HG03025 (cell line): ENCODE results near the gene COQ8B.

ENCODE experiments used
- ATAC-seq: cut with Tn5 transposase; IDR thresholded peaks from one replicate; pipeline ENCODE4 v1.9.1; 2021; ENCODE audit warnings: mild to moderate bottlenecking, moderate library complexity; ENCODE audit not compliant: unreplicated experiment, low FRiP score

The COQ8B gene

DNA sequence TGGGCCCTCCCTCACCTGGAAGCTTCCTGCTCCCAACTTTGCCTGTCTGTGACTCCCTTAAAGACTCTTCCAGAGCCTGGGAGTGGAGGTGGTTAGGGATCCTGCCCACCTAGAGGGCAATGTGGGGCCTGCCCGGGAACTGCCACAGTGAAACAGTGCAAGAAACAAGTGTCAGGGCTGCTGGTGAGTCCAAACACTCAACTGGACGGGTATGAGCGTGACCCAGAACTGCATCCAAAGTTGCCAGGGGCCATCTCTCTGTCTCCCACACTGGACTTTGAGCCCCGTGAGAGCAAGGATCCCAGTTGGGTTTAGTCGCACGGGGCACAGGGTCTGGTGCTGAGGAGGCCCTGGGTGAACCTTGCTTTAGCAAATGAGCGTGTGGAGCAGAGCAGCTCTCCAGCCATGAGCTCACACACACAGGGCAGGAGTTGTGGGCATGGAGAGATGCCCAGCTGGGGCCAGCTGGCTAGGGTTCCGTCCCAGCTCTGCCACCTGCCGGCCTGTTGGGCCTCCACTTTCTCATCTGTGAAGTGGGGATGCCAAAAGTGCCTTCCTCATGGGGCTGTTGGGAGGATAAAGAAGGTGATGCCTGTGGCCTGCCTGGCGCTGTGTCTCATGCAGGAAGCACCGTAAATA, 23.4 kb downstream of the COQ8B start:
- no peak for ATAC-seq

DNA sequence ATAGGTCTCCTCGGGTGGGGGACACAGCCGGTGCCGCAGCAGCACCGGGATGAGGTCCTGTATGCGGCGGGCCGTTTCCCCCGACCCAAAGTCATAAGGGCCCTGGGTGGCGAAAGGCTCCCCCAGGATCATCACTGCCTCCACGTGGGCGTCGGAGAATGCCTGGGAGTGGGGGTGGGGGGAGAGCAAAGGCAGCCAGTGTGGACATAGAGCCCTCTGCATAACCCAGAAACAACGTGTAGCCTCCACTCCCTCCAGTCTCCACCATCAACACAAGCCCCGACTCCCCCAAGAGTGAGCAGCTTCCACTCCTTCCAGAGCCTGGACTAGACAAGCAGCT, 24.5 kb downstream of the COQ8B start:
- no peak for ATAC-seq

DNA sequence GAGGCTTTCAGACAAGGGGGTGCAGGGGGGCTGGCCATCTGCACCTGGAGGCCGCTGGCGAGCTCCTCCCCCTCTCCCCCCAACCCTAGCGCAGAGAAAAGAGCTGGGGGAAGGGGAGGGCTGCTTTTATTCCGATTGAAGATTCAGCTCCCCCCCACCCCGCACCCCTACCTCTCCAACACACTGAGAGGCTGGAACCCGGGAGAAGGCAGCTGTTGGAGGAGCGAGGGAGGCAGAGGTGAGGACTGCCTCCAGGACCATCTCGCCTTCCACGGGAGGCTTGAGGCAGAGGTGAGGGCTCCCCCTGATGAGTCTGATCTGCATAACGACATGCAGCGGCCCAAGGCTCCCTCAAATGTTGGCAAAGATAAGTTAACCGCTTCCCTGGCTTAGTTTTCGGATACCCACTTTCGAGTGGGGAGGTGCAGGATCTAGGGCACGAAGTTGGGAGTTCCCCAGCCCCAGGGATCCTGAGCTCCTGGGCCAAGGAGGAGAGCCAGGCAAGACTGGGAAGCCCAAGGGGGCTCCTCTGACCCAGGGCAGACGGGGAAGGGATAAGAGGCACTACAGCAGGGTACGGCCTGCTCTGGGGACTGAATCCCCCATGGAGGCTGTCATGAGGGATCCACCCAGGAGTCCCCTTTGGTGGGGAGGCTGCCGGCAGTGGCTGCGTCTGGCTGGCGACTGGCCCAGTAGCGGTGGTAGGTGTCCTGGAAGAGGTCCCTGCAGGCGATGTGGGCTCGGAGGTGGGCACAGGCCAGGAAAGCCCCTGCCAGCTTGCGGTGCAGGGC, 25.1 kb downstream of the COQ8B start:
- ATAC-seq, result no peak

DNA sequence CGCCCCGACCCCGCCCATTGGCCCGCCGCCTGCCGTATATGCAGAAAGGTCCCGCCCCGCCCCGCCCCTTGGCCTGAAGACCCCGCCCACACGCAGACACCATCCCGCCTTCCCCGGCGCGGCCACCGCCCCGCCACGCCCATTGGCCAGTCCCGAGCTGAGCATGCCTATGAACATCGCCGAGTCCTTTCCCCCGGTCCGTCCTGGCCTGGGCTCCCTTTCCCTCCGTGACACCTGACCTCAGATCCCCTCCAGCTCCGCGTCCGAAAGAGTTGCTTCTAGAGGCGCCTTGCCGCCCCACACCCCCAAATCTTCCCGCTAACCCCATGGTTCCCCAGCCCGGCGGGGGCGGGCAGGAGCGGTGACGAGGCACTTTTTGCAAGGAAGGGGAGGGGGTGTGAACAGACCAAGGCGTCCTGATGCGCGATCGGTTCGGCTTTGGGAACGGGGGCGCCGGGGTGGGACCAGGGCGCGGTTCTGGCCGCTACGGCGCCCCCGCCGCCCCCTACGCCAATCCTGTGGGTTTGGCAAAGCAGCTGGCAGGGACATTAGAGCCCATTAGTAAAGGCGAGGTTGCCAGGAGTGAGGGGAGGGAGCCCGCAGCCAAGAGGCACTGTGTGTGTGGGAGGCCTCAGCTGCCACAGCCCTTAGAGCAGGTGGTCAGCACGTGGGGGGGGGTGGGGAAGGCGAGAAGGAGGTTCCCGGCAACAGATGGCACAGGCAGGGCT, 25.8 kb downstream of the COQ8B start:
- peak; percentile 50 for ATAC-seq

DNA sequence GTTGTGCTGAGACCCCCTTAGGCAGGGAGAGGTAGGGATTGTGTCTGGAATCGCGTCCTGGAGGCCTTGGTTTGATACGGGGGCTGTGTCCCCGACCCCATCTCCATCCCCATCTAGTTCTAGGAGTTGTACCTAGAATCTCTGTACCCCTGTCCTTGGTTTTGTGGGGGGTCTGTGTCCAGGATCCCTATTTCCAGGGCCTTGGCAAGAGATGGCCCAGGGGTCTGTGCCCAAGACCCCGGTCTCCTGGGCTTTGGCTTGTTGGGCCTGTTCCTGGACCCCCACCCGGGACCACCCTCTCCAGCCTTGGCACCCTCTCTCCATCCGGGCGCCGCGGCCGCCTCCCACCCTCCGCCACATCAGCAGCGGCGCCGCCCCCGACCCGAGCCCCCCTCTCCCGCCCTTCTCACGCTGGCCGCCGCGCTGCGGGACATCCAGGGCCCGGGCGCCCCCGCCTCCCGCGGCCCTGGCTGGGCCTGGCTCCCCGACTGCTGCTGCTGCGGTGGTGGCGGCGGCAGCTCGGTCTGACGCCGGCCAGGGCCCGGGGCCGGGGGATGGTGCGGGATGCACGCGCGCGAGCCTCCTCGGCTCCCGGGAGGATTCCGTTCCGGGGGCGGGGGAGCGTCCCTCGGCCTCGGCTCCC, 26.5 kb downstream of the COQ8B start, which contains the start of gene NUMBL:
NUMBL (minus strand) TSS at position 602 of the 643 bp plus-strand sequence; CDS start at position 434, 168 bp downstream.
- ATAC-seq, result no peak

DNA sequence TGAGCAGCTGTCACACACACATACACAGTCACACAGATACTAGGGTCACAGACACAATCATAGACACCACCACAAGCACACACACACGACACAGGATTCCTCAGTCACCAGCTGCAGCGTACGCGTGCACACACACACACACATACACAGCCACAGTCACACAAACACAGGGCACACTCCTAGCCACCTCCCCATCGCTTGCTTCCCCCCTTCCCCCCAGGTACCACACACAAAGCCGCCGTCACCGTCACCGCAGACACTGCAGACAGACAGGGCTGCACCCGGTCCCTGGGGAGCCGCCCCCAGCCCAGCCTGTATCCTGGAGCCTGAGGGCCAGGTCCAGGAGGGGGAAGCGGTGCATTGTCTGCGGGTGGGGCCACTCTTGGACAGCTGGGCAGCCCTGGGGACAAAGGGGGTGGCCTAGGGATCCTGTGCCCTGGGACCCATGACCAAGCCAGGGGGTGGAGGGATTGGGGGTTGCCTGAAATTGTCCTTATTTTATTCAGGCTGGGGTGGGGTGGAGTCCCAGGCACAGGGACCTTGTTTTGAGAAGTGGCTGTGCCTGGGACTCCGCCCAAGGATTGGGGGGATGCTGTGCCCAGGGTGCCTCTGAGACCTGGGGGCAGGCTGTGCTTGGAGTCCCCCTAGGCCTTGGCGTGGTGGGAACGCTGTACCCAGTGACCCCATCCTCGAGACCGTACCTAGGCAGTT, 27.2 kb downstream of the COQ8B start:
- no peak for ATAC-seq

DNA sequence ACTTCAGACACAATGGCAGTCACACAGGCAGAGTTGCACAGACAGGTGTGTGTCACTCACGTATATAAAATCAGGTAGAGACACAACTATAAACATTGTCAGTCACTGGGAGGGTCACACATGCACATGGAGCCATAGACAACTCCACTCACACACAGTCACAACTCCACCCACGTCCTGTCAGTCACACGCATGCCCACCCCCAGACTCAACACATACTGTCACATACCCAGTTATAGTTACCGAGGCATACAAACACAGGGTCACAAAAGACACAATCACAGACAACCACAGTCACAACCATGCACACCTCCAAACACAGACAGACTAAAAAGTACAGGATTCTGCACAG, 27.7 kb downstream of the COQ8B start:
- ATAC-seq, result no peak

DNA sequence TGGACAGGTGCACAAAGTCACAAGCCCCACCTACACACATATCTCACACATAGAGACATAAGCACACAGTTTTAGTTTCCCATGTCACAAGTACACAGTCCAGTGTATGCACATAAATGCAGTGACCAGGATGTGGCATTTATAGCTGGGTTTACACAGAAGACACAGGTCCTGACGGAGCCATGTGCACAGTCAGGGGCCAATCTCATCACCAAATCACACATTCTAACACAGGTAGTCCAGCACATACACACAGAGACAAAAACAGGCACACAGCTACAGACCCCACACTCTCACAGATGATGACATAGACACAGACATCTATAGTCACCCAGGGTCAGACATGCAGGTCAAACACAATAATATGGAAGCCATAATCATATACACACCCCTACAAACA, 28.4 kb downstream of the COQ8B start:
- ATAC-seq, result no peak

DNA sequence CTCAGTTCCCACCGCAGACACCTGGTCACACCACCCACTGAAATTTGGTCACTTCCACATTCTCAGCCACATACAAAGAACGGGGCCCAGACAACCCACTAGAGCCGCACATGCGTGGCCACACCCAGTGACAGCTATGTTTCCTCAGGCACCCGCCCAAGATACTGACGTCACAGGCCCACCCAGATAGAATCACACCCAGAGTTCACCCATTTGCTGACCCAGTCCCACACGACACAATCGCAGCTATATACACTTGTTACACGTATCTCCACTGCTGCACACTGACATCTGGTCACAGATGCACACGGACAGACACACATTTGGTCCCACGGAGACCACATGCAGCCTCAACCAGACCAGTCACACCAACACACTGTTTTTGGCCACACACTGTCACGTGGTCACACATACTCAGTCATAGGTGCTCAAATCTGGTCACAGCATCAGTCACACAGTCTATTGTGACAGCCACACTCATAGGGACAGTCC, 29.1 kb downstream of the COQ8B start:
- ATAC-seq, result no peak

DNA sequence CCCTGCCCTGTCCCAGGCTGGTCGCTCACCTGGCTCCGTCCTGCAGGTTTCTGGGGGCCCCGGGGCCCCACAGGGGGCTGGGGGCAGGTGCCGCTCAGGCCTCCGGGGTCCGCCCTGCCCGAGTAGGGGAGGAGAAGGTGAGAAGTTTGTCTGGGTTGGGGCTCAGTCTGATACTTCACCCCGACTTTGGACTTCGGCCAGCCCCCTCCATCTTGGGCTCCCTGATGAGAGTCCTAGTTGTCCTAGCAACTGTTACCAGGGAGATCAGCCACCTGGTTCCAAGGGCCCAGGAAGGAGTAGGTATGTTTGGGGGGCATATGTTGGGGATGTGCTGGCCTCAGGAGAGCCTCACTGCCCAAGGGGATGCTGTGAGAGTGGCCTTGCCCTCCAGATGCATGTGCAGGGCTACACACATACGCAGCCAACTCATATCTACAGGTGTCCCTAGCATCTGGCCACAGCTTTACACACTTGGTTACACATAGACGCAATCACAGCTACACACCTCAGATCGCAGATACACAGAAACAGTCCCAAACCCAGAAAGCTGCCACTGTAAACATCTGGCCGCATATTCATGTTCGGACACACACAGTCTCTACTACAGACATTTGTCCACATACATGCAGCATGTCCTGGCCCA, 29.7 kb downstream of the COQ8B start:
- ATAC-seq, result no peak

DNA sequence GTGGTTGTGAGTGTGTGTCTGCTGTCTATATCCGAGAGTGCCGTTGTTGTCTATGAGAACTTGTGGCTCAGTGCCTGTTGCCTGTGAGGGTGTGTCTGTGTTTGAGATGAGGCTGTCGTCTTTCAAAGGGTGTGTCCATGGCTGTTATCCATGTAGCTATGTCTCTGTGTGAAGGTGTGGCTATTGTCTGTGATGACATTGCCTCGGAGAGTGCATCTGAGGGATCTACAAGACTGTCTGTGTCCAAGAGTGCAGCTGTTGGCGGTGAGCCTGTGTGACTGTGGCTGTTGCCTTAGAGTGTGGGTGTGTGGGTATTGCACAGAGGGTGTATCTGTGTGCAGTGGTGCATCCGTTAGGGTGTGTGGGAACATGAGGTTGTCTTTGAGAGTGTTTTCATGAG, 31.1 kb downstream of the COQ8B start:
- no peak for ATAC-seq

DNA sequence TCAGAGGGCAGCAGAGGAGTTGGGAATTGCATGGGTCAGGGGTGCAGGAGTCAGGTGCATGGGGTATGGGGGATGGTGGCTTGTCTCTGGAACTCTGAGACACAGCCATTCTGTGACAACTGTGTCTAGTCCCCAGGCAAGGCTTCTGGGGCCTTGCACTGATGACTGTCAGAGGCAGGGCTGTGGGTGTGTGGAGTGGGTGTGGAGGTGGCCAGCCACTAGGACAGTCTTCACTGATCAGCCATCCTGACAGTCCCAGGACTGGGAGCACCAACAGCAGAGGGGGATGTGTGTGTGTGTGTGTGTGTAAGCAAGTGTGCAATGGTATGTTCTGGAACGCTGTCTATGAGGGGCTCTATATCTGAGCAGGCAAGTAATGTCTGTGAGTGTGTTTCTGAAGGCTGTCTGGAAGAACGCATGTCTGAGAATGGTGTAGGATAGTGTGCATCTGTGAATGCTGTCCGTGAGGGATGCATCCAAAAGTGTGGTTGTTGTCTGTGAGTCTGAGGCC, 31.6 kb downstream of the COQ8B start:
- ATAC-seq, result no peak

DNA sequence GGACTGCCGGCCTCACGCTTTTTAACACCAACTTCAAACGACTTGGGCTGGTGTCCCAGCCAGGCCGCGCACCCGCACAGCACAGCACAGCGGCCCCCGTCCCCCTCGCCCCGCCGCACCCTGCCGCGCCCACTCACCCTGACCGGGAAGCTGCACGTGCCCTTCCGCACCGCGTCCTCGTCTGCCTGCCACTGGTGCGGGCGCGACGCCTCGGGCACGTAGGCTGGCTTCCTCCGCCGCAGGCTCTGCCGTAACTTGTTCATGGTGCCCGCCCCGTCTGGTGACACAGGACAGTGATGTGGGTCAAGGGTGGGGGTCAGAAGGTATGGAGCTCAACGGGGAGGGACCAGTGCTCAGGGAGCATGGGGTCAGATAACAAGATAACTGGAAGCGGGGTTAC, 32.4 kb downstream of the COQ8B start:
- no peak for ATAC-seq

DNA sequence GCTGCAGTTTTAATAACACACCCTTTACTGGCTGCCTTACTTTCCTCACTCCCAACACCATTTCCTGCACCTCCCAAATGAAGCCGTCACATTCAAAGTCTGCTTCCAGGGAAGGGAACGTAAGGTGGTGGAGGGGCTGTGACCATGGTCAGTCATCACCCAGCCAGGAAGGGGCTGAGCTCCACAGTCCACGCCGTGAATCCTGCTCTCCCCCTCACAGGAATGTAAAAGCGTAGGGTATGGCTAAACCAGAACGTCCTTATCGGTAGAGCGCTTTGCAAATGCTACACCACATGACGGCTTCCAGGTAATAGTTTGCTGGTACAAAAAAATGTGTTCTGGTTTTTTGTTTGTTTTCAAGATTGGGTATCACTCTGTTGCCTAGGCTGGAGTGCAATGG, 33.2 kb downstream of the COQ8B start:
- no peak for ATAC-seq

DNA sequence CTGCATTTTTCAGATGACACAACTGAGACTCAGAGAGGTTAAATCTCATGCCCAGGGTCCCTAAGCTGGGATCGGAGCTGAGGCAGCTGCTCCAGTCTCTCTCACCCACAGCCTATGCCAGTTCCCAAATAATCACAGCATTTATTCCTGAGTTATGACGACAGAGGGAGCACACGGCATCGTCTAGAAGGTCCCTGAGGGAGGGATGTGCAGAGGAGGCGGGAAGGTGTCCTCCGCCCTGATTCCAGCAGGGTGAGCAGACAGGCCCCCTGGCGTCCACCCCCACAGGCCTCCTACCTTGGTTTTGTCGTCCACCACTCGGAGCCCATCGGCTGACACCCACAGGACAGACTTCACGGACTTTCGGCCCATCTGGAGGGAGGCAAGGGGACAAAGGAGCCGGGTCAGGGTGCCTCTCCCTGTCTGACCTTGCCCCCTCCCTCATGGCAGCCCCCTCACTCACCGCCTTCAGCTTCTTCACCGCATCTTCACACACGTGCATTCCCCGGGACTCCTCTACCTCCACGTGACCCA, 34.2 kb downstream of the COQ8B start:
- no peak for ATAC-seq

DNA sequence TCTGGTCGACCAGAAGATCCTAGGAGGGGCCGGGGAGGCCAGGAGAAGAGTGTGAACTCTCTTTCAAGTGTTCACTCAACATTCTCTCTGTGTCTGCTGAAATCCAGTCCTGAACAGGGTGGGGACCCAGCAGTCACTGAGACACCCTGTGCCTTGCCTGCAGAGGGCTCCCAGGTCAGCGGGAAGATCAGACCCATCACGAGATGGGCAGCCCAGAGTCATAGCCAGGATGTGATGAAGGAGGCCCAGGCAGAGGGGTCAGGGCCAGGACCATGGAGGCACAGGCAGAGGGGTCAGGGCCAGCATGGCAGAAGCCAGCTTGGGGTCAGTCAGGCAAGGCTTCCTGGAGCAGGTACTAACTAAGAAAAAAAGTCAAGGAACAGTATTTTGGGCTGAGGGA, 35.6 kb downstream of the COQ8B start:
- no peak for ATAC-seq

DNA sequence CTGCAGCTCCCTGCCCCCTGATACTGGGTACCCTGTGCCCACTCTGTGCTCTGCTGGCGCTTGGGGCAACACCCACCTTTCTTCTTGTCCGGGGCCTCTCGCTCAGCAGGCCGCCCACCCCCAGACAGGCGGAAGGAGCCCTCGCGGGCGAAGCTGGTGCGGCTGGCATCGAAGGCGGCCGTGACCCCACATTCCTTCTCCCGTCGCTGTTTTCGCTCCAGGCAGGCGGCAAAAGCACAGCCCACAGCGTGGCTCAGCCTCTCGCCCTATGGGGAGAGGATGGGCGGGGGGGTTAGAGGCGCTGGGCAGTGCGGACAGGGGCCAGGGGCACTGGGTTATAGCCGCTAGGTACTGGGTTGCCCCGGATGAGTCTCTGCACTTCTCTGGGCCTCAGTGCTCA, 39.5 kb downstream of the COQ8B start:
- ATAC-seq, result no peak

DNA sequence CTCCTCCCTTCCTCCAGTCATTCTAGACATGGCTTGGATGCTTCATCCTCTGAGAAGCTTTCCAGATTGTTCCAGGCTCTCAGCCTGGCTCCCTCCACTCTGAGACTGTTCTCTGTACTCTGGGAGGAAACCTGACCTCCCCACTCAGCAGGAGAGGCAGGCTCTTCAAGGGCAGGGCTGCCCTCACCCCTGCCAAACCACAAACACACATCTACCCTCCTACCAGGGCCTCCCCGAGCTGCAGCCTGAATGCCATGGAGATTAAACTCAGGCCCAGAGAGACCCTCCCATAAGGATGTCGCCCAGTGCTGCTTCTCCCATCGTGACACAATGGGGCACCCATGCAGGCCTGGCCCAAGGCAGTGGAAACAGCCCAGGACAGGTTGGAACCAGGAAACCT, 42.4 kb downstream of the COQ8B start:
- no peak for ATAC-seq

DNA sequence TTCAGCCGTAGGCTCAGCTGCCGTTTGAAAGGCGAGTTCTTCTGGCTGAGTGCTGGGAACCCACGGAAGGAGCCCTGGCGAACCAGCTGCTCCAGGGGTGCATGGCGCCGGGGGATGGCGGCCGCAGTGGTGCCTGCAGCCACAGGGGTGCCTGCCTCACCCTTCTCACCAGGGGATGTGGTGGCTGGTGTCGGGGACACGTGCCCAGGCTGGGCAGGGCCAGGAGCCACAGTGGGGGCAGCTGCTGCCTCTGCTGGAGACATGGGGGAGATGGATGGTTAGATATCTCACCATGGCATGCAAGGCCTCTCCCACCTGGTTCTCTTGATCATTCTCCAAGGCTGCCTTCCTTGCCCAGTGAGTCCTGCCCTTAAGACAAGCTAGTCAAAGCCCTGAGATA, 43.3 kb downstream of the COQ8B start:
- no peak for ATAC-seq
